ENCODE results near the gene SYT12. TPM values are rescaled to one million over a fixed set of nuclear protein-coding genes. Genes with fewer than 3 reads are reported as not detected.

SYT12 gene
- total and polyA plus RNA-seq, 9 donors: 0.05 to 6.0 (median 0.87) TPM; not detected in 2

GRCh38 chr11:67048515-67049130 is 25.7 kb downstream of the SYT12 start:
- no peak overlapping the region for H3K4me3 ChIP-seq
- H3K27ac ChIP-seq: no peak overlapping the region
- H3K27me3 ChIP-seq: no peaks in the 10 kb centered on the region
- no peaks in the 10 kb centered on the region for H3K4me1 ChIP-seq (ENCODE audit: insufficient read depth)
- H3K36me3 ChIP-seq: no peaks in the 10 kb centered on the region
- DNase-seq: no peak
- no peaks in the 10 kb centered on the region for H3K9me3 ChIP-seq
- whole genome bisulfite sequencing, 3 donors: 89 to 94% (median 93%) methylated on average over 22 of the region's 22 CpGs
- intact Hi-C loops (cut with DNase I): no loop called here
- TF ChIP-seq POLR2A (IDR thresholded peaks at IDR 0.05) (no peak), EP300 (IDR thresholded peaks at IDR 0.05) (no peak), CTCF (IDR thresholded peaks at IDR 0.05) (no peak)

- no peak overlapping the region for H3K27ac ChIP-seq
- no peak for DNase-seq
- no peak overlapping the region for H3K4me3 ChIP-seq
- H3K9me3 ChIP-seq: no peaks in the 10 kb centered on the region
- no peaks in the 10 kb centered on the region for H3K27me3 ChIP-seq
- peaks cover 3% of the 10 kb centered on the region for H3K4me1 ChIP-seq (ENCODE audit: insufficient read depth)
- TF ChIP-seq CTCF (IDR thresholded peaks at IDR 0.05) (no peak), EP300 (IDR thresholded peaks at IDR 0.05) (no peak), POLR2A (IDR thresholded peaks at IDR 0.05) (no peak)
- intact Hi-C loops (cut with DNase I): no loop called here
- WGBS, 3 donors: 90 to 98% (median 91%) methylated on average over 3 of the region's 3 CpGs
- H3K36me3 ChIP-seq: no peaks in the 10 kb centered on the region
These were observed 27.2 kb downstream of the SYT12 start for GRCh38 chr11:67050139-67050538.

- Histone ChIP-seq H3K27ac (no peak overlapping the region), H3K9me3 (no peaks in the 10 kb centered on the region), H3K36me3 (no peaks in the 10 kb centered on the region), H3K27me3 (no peaks in the 10 kb centered on the region), H3K4me1 (ENCODE audit: insufficient read depth) (peaks cover 4% of the 10 kb centered on the region), H3K4me3 (no peak overlapping the region)
- TF ChIP-seq POLR2A (IDR thresholded peaks at IDR 0.05) (no peak), EP300 (IDR thresholded peaks at IDR 0.05) (no peak), CTCF (IDR thresholded peaks at IDR 0.05) (no peak)
- intact Hi-C loops (cut with DNase I): no loop called here
- no peak for DNase-seq
- 77 to 80% (median 80%) methylated on average over 9 of the region's 9 CpGs for WGBS, 3 donors
These were observed 28.4 kb downstream of the SYT12 start for GRCh38 chr11:67051180-67051893.

GRCh38 chr11:67051945-67052488 is 29.1 kb downstream of the SYT12 start:
- Histone ChIP-seq H3K36me3 (no peaks in the 10 kb centered on the region), H3K4me1 (ENCODE audit: insufficient read depth) (peaks cover 4% of the 10 kb centered on the region), H3K27ac (no peak overlapping the region), H3K4me3 (no peak overlapping the region), H3K27me3 (no peaks in the 10 kb centered on the region), H3K9me3 (no peaks in the 10 kb centered on the region)
- intact Hi-C loops (cut with DNase I): no loop called here
- TF ChIP-seq POLR2A (IDR thresholded peaks at IDR 0.05): no peak
- no peak for TF ChIP-seq EP300 (IDR thresholded peaks at IDR 0.05)
- DNase-seq: no peak
- WGBS, 3 donors: 63 to 88% (median 73%) methylated on average over 4 of the region's 4 CpGs

GRCh38 chr11:67052891-67053290 is 30.0 kb downstream of the SYT12 start:
- intact Hi-C loops (cut with DNase I): no loop called here
- Histone ChIP-seq H3K27me3 (no peaks in the 10 kb centered on the region), H3K27ac (no peak overlapping the region), H3K4me1 (ENCODE audit: insufficient read depth) (peaks cover 4% of the 10 kb centered on the region), H3K4me3 (no peak overlapping the region), H3K36me3 (no peaks in the 10 kb centered on the region), H3K9me3 (no peaks in the 10 kb centered on the region)
- DNase-seq: no peak
- no peak for TF ChIP-seq POLR2A (IDR thresholded peaks at IDR 0.05)
- TF ChIP-seq EP300 (IDR thresholded peaks at IDR 0.05): no peak
- TF ChIP-seq CTCF (IDR thresholded peaks at IDR 0.05): no peak
- WGBS, 3 donors: 79 to 88% (median 80%) methylated on average over 5 of the region's 5 CpGs
